Loucy (cell line): ENCODE data around the gene INTS13.
"Not testable (repeated sequence)": the region's sequence is repeated elsewhere in the genome, so short reads cannot be mapped to it uniquely, and the experiment has no call there.

ENCODE experiments used
- H2AFZ ChIP-seq: fragments of 200-600 bp; sonication (generic); 2 replicates; pipeline ENCODE4 v1.6.0; 2016; ENCODE audit warnings: antibody characterized with exemption, mild to moderate bottlenecking, low read length, moderate library complexity
- H3F3A ChIP-seq: fragments of 200-600 bp; 2 replicates; pipeline ENCODE4 v1.6.0; 2016; ENCODE audit warnings: antibody characterized with exemption, low read depth, mild to moderate bottlenecking
- H3K27me3 ChIP-seq: fragments of 200-600 bp; sonication (generic); 2 replicates; pipeline ENCODE4 v1.6.1; 2014; ENCODE audit warnings: low read length, mild to moderate bottlenecking; ENCODE audit not compliant: insufficient read depth, poor library complexity, severe bottlenecking
- H3K36me3 ChIP-seq: fragments of 200-600 bp; sonication (generic); 2 replicates; pipeline ENCODE4 v1.6.1; 2016; ENCODE audit warnings: low read length; ENCODE audit not compliant: insufficient read depth
- H3K4me1 ChIP-seq: fragments of 200-600 bp; sonication (generic); 2 replicates; pipeline ENCODE4 v1.5.1; 2014; ENCODE audit warnings: low read length, mild to moderate bottlenecking; ENCODE audit not compliant: insufficient read depth, poor library complexity, severe bottlenecking
- H3K4me2 ChIP-seq: fragments of 200-600 bp; sonication (generic); 2 replicates; pipeline ENCODE4 v1.6.0; 2014; ENCODE audit warnings: antibody characterized with exemption, low read length, low read depth, mild to moderate bottlenecking; ENCODE audit not compliant: poor library complexity, severe bottlenecking
- H3K4me3 ChIP-seq: fragments of 200-600 bp; sonication (generic); 2 replicates; pipeline ENCODE4 v1.5.1; 2014; ENCODE audit warnings: low read length, mild to moderate bottlenecking, mixed read lengths; ENCODE audit not compliant: poor library complexity, severe bottlenecking
- H3K79me2 ChIP-seq: fragments of 200-600 bp; sonication (generic); 2 replicates; pipeline ENCODE4 v1.6.1; 2014; ENCODE audit warnings: low read length; ENCODE audit not compliant: insufficient read depth
- H3K9ac ChIP-seq: fragments of 200-600 bp; sonication (generic); 2 replicates; pipeline ENCODE4 v1.6.0; 2014; ENCODE audit warnings: mild to moderate bottlenecking, low read depth, low read length, moderate library complexity; ENCODE audit not compliant: poor library complexity, severe bottlenecking
- H3K9me2 ChIP-seq: fragments of 200-600 bp; sonication (generic); replicated peaks from 2 replicates; pipeline ENCODE4 v1.6.1; 2016; ENCODE audit warnings: low read depth, low read length, mixed read lengths
- H3K9me3 ChIP-seq: fragments of 200-600 bp; sonication (generic); 2 replicates; pipeline ENCODE4 v1.6.1; 2014; ENCODE audit warnings: mild to moderate bottlenecking, antibody characterized with exemption, low read length, low read depth; ENCODE audit not compliant: insufficient read depth
- H4K20me1 ChIP-seq: fragments of 200-600 bp; sonication (generic); 2 replicates; pipeline ENCODE4 v1.6.0; 2014; ENCODE audit warnings: antibody characterized with exemption, low read length, mild to moderate bottlenecking; ENCODE audit not compliant: insufficient read depth, poor library complexity, severe bottlenecking
- EZH2phosphoT487 ChIP-seq: fragments of 200-600 bp; IDR thresholded peaks from 2 replicates; pipeline ENCODE4 v1.6.1; 2018; ENCODE audit warnings: antibody characterized with exemption, mild to moderate bottlenecking, moderate library complexity, borderline replicate concordance
- TF ChIP-seq, protein P1 (sequence below): fragments of 200-600 bp; sonication (generic); conservative IDR thresholded peaks from 2 replicates; pipeline ENCODE4 v1.5.1; 2014; ENCODE audit warnings: mild to moderate bottlenecking, antibody characterized with exemption, low read length

The INTS13 gene

DNA sequence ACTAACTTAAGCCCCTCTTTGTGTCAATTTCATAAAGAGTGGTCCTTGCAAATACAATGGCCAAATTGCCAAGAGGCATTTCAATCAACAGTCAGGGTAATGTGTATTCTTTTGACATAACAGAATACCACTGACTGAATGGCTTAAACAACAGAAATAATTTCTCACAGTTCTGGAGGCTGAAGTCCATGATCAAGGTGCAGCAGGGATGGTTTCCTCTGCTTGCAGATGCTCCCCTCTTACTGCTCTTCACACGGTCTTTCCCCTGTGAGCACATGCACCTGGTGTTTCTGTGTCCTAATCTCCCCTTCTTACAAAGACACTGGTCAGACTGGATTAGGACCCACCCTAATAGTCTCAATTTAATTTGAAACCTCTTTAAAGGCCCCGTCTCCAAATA is 32.4 kb upstream of the INTS13 start:
- Histone ChIP-seq H3K9ac (no peak overlapping the region), H3F3A (no peaks in the 10 kb centered on the region), H3K79me2 (no peaks in the 10 kb centered on the region), H4K20me1 (peaks cover 3% of the 10 kb centered on the region), H3K27me3 (no peaks in the 10 kb centered on the region), H2AFZ (no peak overlapping the region), H3K36me3 (peaks cover 71% of the 10 kb centered on the region), H3K4me1 (no peaks in the 10 kb centered on the region), H3K9me3 (no peaks in the 10 kb centered on the region), H3K4me2 (no peak overlapping the region), H3K9me2 (no peaks in the 10 kb centered on the region), H3K4me3 (no peak overlapping the region)
- TF ChIP-seq, protein P1, sequence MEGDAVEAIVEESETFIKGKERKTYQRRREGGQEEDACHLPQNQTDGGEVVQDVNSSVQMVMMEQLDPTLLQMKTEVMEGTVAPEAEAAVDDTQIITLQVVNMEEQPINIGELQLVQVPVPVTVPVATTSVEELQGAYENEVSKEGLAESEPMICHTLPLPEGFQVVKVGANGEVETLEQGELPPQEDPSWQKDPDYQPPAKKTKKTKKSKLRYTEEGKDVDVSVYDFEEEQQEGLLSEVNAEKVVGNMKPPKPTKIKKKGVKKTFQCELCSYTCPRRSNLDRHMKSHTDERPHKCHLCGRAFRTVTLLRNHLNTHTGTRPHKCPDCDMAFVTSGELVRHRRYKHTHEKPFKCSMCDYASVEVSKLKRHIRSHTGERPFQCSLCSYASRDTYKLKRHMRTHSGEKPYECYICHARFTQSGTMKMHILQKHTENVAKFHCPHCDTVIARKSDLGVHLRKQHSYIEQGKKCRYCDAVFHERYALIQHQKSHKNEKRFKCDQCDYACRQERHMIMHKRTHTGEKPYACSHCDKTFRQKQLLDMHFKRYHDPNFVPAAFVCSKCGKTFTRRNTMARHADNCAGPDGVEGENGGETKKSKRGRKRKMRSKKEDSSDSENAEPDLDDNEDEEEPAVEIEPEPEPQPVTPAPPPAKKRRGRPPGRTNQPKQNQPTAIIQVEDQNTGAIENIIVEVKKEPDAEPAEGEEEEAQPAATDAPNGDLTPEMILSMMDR: no peak
- no peak for TF ChIP-seq EZH2phosphoT487

DNA sequence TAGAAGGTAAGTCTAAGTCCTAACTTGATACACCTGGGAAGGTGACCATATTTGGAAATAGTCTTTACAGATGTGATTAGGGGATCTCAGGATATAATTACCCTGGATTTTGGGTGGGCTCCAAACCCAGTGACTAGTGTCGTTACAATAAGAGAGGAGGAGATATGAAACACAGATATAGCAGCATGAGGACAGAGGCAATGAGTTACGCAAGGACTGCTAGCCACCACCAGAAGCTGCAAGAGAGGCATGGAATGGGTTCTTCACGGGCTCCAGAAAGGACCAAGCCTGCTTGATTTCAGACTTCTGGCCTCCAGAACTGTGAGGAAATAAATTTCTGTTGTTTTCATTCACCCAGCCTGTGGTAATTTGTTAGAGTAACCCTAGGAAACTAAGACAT is 29.1 kb upstream of the INTS13 start:
- no peaks in the 10 kb centered on the region for H3K9me3 ChIP-seq
- H3K36me3 ChIP-seq: peaks cover 72% of the 10 kb centered on the region
- no peak overlapping the region for H3K4me2 ChIP-seq

DNA sequence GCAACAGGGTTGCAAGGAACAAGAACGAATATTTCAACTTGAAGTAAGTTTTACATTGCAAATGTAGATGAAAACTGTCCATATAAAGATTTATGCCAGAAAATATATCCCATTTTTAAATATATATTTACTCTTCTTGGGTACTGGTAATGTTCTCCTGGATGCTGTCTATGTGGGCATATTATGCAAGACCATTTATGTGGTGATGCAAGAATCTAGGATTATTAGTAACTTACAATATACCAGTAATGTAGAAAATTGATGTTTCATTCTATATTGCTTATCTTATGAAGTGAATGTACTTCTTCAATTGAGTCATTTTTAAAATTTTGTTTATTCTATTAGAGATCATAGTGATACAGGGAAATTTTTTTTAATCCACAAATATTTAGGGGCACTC is 25.6 kb upstream of the INTS13 start:
- H3K4me3 ChIP-seq: no peak overlapping the region
- peaks cover 3% of the 10 kb centered on the region for H4K20me1 ChIP-seq
- no peak overlapping the region for H2AFZ ChIP-seq
- no peak overlapping the region for H3K4me2 ChIP-seq
- no peak overlapping the region for H3K9ac ChIP-seq
- no peaks in the 10 kb centered on the region for H3K9me2 ChIP-seq
- no peak for TF ChIP-seq EZH2phosphoT487
- TF ChIP-seq, protein P1: no peak
- H3F3A ChIP-seq: no peaks in the 10 kb centered on the region
- no peaks in the 10 kb centered on the region for H3K79me2 ChIP-seq
- no peaks in the 10 kb centered on the region for H3K9me3 ChIP-seq
- peaks cover 74% of the 10 kb centered on the region for H3K36me3 ChIP-seq
- H3K27me3 ChIP-seq: no peaks in the 10 kb centered on the region
- H3K4me1 ChIP-seq: no peaks in the 10 kb centered on the region

More for the DNA sequence above, 29.1 kb upstream of the INTS13 start:
- TF ChIP-seq EZH2phosphoT487: no peak
- H3K79me2 ChIP-seq: no peaks in the 10 kb centered on the region
- H3K4me1 ChIP-seq: no peaks in the 10 kb centered on the region
- no peaks in the 10 kb centered on the region for H3K9me2 ChIP-seq
- H4K20me1 ChIP-seq: peaks cover 3% of the 10 kb centered on the region
- no peak overlapping the region for H2AFZ ChIP-seq
- no peak overlapping the region for H3K9ac ChIP-seq
- H3K4me3 ChIP-seq: no peak overlapping the region
- H3F3A ChIP-seq: no peaks in the 10 kb centered on the region
- no peaks in the 10 kb centered on the region for H3K27me3 ChIP-seq

DNA sequence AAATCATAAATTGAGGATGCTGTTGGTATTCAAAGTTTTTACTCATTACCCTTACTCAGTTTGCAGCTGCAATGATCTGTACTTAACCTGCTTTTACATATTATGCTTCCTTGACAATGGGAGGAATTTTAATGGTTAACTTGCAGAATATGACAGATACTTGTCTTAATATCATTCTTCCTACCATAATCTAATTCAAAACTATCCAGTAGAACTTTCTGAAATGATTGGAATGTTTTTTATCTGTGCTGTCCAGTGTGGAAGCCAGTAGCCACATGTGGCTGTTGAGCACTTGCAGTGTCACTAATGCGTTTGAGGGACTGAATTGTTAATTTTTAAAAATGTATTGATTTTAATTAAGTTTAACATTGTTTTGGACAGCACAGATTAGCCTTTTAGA is 24.0 kb upstream of the INTS13 start:
- TF ChIP-seq EZH2phosphoT487: no peak
- TF ChIP-seq, protein P1: no peak
- H3K79me2 ChIP-seq: no peaks in the 10 kb centered on the region

DNA sequence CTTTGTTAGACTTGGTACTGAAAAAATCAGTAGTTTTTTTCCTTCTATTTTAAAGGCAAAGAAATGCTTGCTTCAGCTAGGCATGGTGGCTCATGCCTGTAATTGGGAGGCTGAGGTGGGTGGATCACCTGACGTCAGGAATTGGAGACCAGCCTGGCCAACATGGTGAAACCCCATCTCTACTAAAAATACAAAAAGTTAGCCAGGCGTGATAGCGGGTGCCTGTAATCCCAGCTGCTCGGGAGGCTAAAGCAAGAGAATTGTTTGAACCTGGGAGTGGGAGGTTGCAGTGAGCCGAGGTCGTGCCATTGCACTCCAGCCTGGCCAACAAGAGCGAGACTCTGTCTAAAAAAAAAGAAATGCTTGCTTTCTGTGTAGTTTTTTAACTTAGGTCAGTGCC is 23.6 kb upstream of the INTS13 start:
- not testable (repeated sequence) for H3K9me2 ChIP-seq, H3F3A ChIP-seq, H3K4me3 ChIP-seq, H2AFZ ChIP-seq, H3K4me1 ChIP-seq, H3K4me2 ChIP-seq, H3K79me2 ChIP-seq, H4K20me1 ChIP-seq, H3K9ac ChIP-seq, H3K27me3 ChIP-seq, H3K9me3 ChIP-seq
- peaks cover 88% of the 10 kb centered on the region for H3K36me3 ChIP-seq

More for the DNA sequence above, 24.0 kb upstream of the INTS13 start:
- Histone ChIP-seq H3K9ac (no peak overlapping the region), H3K4me1 (no peaks in the 10 kb centered on the region), H3K36me3 (peaks cover 88% of the 10 kb centered on the region), H4K20me1 (peaks cover 3% of the 10 kb centered on the region), H3K9me3 (no peaks in the 10 kb centered on the region), H2AFZ (no peak overlapping the region), H3K9me2 (no peaks in the 10 kb centered on the region), H3F3A (no peaks in the 10 kb centered on the region), H3K4me2 (no peak overlapping the region), H3K4me3 (no peak overlapping the region), H3K27me3 (no peaks in the 10 kb centered on the region)
